Left lung (tissue), 10 donors: ENCODE measurements around the gene CORT. TPM values are rescaled to one million over a fixed set of nuclear protein-coding genes. Genes with fewer than 3 reads are reported as not detected.
A peak's percentile ranks its signal among the peaks of the same experiment; 100 is the strongest.
"Not testable (repeated sequence)": the region's sequence is repeated elsewhere in the genome, so short reads cannot be mapped to it uniquely, and the experiment has no call there.

Experiments
- ATAC-seq: fragments of 200-7000 bp; cut with Tn5 transposase; one replicate; pipeline ENCODE4 v1.9.1; 2020; ENCODE audit warnings: moderate library complexity
- DNase-seq, 4 donors: peaks; one replicate each; pipeline ENCODE4 v3.0.0-alpha.2; 2013 to 2020
- H3K27ac ChIP-seq, 2 donors: fragments of 200-600 bp; sonication (generic) in 1 of 2; one replicate each; pipeline versions ENCODE4 v1.5.0 to v1.8.0; 2020 to 2021
- H3K27me3 ChIP-seq, 2 donors: fragments of 200-600 bp; sonication (generic) in 1 of 2; one replicate each; pipeline versions ENCODE4 v1.5.0 to v1.8.0; 2020 to 2021
- H3K36me3 ChIP-seq, 2 donors: fragments of 200-600 bp; sonication (generic) in 1 of 2; one replicate each; pipeline versions ENCODE4 v1.5.0 to v1.8.0; 2020 to 2021
- H3K4me1 ChIP-seq, 2 donors: fragments of 200-600 bp; one replicate each; pipeline ENCODE4 v1.8.0; 2021
- H3K4me3 ChIP-seq, 2 donors: fragments of 200-600 bp; sonication (generic) in 1 of 2; one replicate each; pipeline versions ENCODE4 v1.5.0 to v1.8.0; 2020 to 2021; ENCODE audit warnings: mild to moderate bottlenecking in 1 of 2
- H3K9me3 ChIP-seq, 2 donors: fragments of 200-600 bp; sonication (generic) in 1 of 2; one replicate each; pipeline versions ENCODE4 v1.5.0 to v1.8.0; 2020 to 2021
- intact Hi-C, 2 donors: fragments of 100-400 bp; cut with DNase I; formaldehyde crosslinking; loops; one replicate each; pipeline versions ENCODE4 v1.11.2 to v1.14.2; 2022
- polyA plus RNA-seq, 6 donors: library from polyadenylated mRNA; unstranded; fragments of 120-200 nt; gene quantifications; one replicate each; pipeline ENCODE4 v1.2.1, GENCODE V29; 2013; ENCODE audit not compliant: insufficient read length in 6 of 6
- total RNA-seq, 2 donors: library from RNA; stranded (reverse); fragmentation: NEBNext Ultra II Directional; extraction: Animal tissue kit (Norgen Biotek cat#: 25700); gene quantifications; one replicate each; pipeline ENCODE4 v1.2.1, GENCODE V29; 2021
- TF ChIP-seq, protein P1 (sequence below), 2 donors: fragments of 200-600 bp; sonication (generic) in 1 of 2; IDR thresholded peaks; one replicate each; pipeline versions ENCODE4 v1.5.0 to v1.8.0; 2021; ENCODE audit warnings: antibody characterized with exemption in 2 of 2
- donor health status: DM: no; HTN: yes; CAD: no.
- donor health status: DM: no; HTN: no; CAD: no.

Gene CORT
- total and polyA plus RNA-seq, 8 donors: 0.37 to 1.9 (median 1.6) TPM

DNA sequence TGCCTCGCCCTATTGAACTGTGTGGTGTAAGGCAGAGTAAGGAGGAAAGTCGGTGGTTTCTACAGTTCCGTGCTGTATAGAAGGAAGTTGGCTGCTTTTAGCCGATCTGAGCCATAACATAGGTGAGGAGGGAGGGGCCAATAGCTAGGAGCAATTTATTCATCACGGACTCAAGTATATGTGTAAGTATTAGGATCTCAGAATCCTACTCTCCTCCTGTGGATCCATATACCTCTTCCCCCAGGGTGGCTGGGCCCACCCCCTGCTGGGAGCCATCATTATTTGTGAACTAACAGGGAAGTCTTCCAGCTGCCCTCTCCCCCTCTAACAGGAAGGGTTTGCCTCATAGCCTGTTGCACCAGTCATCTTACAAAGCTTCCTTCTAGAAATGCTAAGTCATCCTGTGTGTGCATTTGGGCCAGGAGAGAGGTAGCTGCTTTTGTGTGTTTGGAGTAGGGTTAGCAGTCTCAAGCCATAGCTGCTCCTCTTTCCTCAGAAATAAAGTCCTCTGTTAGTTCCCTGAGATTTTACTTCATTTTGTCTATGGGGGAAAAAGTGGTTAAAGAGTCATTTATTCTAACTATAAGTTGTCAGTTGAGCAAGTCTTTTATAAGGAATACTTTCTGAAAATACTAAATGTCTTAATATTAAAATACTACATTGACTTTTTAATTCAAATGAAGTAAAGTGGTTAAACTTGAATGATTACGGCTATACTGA lies 34.5 kb upstream of the CORT start:
- Histone ChIP-seq H3K4me3 (peak overlapping the region in 1 of 2 donors; percentile 12), H3K27ac (peak overlapping the region; percentile 22 to 82), H3K27me3 (no peaks in the 10 kb centered on the region), H3K4me1 (peaks cover 0 to 30% of the 10 kb centered on the region in 2 donors), H3K9me3 (no peaks in the 10 kb centered on the region), H3K36me3 (peaks cover 0 to 99% of the 10 kb centered on the region in 2 donors)
- TF ChIP-seq, protein P1, sequence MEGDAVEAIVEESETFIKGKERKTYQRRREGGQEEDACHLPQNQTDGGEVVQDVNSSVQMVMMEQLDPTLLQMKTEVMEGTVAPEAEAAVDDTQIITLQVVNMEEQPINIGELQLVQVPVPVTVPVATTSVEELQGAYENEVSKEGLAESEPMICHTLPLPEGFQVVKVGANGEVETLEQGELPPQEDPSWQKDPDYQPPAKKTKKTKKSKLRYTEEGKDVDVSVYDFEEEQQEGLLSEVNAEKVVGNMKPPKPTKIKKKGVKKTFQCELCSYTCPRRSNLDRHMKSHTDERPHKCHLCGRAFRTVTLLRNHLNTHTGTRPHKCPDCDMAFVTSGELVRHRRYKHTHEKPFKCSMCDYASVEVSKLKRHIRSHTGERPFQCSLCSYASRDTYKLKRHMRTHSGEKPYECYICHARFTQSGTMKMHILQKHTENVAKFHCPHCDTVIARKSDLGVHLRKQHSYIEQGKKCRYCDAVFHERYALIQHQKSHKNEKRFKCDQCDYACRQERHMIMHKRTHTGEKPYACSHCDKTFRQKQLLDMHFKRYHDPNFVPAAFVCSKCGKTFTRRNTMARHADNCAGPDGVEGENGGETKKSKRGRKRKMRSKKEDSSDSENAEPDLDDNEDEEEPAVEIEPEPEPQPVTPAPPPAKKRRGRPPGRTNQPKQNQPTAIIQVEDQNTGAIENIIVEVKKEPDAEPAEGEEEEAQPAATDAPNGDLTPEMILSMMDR (IDR thresholded peaks at IDR 0.05): no peak
- intact Hi-C loops: no loop called here
- ATAC-seq (peak; percentile 83), DNase-seq (peak in 1 of 4 donors; percentile 43)

DNA sequence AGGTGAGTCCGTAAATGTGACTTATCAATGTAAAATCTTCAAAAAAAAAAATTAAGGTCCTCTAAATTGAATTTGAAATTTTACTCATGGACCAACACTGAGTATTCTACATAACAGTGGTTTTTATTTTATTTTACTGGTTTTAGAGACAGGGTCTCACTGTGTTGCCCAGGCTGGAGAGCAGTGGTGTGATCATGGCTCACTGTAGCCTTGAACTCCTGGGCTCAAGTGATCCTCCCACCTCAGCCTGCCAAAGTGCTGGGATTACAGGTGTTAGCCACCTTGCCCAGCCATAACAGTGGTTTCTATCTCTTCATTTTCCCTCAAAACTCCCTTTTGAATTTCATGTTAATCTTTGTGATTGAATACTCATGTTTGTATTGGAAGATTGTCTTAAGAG lies 33.9 kb upstream of the CORT start:
- H3K9me3 ChIP-seq, H3K4me3 ChIP-seq, intact Hi-C loops, H3K27me3 ChIP-seq, ATAC-seq, DNase-seq: not testable (repeated sequence)
- peaks cover 0 to 99% of the 10 kb centered on the region in 2 donors for H3K36me3 ChIP-seq
- peaks cover 0 to 30% of the 10 kb centered on the region in 2 donors for H3K4me1 ChIP-seq
- H3K27ac ChIP-seq: peak overlapping the region in 1 of 2 donors; percentile 82

DNA sequence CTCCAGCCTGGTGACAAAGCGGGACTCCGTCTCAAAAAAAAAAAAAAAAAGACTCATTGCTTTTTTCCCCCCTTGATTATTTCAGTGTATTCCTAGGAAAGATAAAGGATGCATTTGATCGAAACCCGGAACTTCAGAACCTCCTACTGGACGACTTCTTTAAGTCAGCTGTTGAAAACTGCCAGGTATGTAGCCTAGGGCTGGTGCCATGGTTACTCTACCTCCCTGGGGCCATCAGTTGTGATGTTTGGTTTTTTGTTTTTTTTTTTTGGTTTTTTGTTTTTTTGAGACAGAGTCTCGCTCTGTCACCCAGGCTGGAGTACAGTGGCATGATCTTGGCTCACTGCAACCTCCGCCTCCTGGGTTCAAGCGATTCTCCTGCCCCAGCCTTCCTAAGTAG lies 31.1 kb upstream of the CORT start:
- DNase-seq, ATAC-seq, H3K4me3 ChIP-seq, H3K9me3 ChIP-seq, H3K27me3 ChIP-seq, intact Hi-C loops, H3K27ac ChIP-seq: not testable (repeated sequence)
- Histone ChIP-seq H3K36me3 (peaks cover 0 to 81% of the 10 kb centered on the region in 2 donors), H3K4me1 (peaks cover 0 to 20% of the 10 kb centered on the region in 2 donors)

DNA sequence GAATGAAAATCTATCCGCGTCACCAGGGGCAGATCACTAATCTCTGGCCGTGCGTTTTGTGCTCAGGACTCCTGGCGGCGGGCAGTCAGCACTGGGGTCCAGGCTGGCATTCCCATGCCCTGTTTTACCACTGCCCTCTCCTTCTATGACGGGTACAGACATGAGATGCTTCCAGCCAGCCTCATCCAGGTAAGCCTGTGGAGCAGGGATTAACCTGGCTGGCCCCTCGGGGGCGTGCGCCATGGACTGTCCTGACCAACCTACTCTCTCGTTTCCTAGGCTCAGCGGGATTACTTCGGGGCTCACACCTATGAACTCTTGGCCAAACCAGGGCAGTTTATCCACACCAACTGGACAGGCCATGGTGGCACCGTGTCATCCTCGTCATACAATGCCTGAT lies 30.5 kb upstream of the CORT start:
- Histone ChIP-seq H3K4me3 (no peak overlapping the region), H3K27ac (peak overlapping the region in 1 of 2 donors; percentile 7), H3K4me1 (peaks cover 0 to 14% of the 10 kb centered on the region in 2 donors), H3K9me3 (no peaks in the 10 kb centered on the region), H3K27me3 (no peaks in the 10 kb centered on the region), H3K36me3 (peaks cover 0 to 75% of the 10 kb centered on the region in 2 donors)
- intact Hi-C loops: no loop called here
- TF ChIP-seq, protein P1 (IDR thresholded peaks at IDR 0.05): no peak
- DNase-seq (no peak), ATAC-seq (no peak)

DNA sequence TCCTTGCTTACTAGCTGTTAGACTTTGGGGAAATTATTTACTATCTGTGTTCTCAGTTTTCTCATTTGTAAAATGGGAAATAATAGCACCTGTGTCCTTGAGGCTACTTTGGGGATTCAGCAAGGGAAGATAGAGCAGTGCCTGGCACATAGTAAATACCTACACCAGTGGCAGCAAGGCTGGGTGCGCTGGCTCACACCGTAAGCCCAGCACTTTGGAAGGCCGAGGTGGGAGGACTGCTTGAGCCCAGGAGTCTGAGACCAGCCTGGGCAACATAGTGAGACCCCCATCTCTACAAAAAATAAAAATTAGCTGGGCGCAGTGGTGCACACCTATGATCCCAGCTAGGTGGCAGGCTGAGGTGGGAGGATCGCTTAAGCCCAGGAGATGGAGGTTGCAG lies 28.2 kb upstream of the CORT start:
- DNase-seq (no peak), ATAC-seq (no peak)
- no peaks in the 10 kb centered on the region for H3K27me3 ChIP-seq
- no peaks in the 10 kb centered on the region for H3K4me1 ChIP-seq
- H3K36me3 ChIP-seq: peaks cover 0 to 53% of the 10 kb centered on the region in 2 donors
- H3K9me3 ChIP-seq: no peaks in the 10 kb centered on the region
- intact Hi-C loops: loop anchor here in 1 of 2 donors (5.0 kb wide), 1 partner anchor 44 kb away; no protein-coding TSS in a partner anchor
- TF ChIP-seq, protein P1 (IDR thresholded peaks at IDR 0.05): no peak
- no peak overlapping the region for H3K4me3 ChIP-seq
- H3K27ac ChIP-seq: peak overlapping the region in 1 of 2 donors; percentile 37

DNA sequence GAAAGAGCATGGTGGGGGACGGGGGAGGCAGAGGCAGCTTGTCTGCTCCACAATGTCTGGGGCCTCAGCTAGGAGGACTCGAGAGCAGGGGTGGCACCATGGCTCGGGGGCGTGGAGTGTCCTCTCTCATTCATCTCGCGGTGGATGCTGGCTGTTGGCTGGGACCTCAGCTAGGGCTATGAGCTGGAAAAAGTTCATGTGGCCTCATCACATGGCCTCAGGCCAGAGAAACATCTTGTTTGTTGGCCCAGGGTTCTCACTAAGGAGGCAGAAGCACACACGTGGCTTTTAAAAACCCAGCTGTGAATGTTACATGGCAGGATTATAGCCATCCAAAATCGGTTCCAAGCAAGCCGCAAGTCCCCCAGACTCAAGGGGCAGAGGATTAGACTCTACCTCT lies 25.8 kb upstream of the CORT start:
- Histone ChIP-seq H3K27ac (no peak overlapping the region), H3K36me3 (peaks cover 0 to 29% of the 10 kb centered on the region in 2 donors), H3K4me1 (no peaks in the 10 kb centered on the region), H3K9me3 (no peaks in the 10 kb centered on the region), H3K27me3 (no peaks in the 10 kb centered on the region), H3K4me3 (no peak overlapping the region)
- DNase-seq: peak in 2 of 4 donors; percentile 24 to 72
- no peak for ATAC-seq
- TF ChIP-seq, protein P1 (IDR thresholded peaks at IDR 0.05): no peak
- intact Hi-C loops: loop anchor here in 1 of 2 donors (5.0 kb wide), 1 partner anchor 47 kb away; no protein-coding TSS in a partner anchor
